ENCODE measurements around the gene NPR3. TPM values are rescaled to one million over a fixed set of nuclear protein-coding genes. Genes with fewer than 3 reads are reported as not detected.

NPR3 gene
- total RNA-seq, 4 donors from 2014 or later = 2.4 to 18.8 (median 10.9) TPM

GRCh38 chr5:32735512-32735911 lies 24.4 kb downstream of the NPR3 start:
- H3K4me3 ChIP-seq (ENCODE audit: low read depth, poor library complexity, severe bottlenecking) = no peak overlapping the region
- WGBS, 2 donors = 87 to 88% methylated on average over 5 of the region's 5 CpGs
- TF ChIP-seq CTCF (IDR thresholded peaks at IDR 0.05) (no peak), POLR2A (IDR thresholded peaks at IDR 0.05) (no peak)
- intact Hi-C loops (cut with DNase I; ENCODE audit: low total_unique reads) = no loop called here
- DNase-seq (ENCODE audit: low spot score in 2 of 2) = no peak

GRCh38 chr5:32736842-32737241 lies 25.7 kb downstream of the NPR3 start:
- DNase-seq (ENCODE audit: low spot score in 2 of 2) = no peak
- WGBS, 2 donors = 52 to 54% methylated on average over 3 of the region's 3 CpGs
- intact Hi-C loops (cut with DNase I; ENCODE audit: low total_unique reads) = no loop called here
- TF ChIP-seq POLR2A (IDR thresholded peaks at IDR 0.05) (no peak), CTCF (IDR thresholded peaks at IDR 0.05) (no peak)
- H3K4me3 ChIP-seq (ENCODE audit: low read depth, poor library complexity, severe bottlenecking) = no peak overlapping the region

GRCh38 chr5:32740651-32741050 lies 29.5 kb downstream of the NPR3 start:
- no peak overlapping the region for H3K4me3 ChIP-seq (ENCODE audit: low read depth, poor library complexity, severe bottlenecking)
- WGBS, 2 donors = 85 to 86% methylated on average over 4 of the region's 4 CpGs
- no peak for DNase-seq (ENCODE audit: low spot score in 2 of 2)
- intact Hi-C loops (cut with DNase I; ENCODE audit: low total_unique reads) = no loop called here
- TF ChIP-seq POLR2A (IDR thresholded peaks at IDR 0.05) = no peak

- WGBS, 2 donors = 77 to 83% methylated on average over 2 of the region's 2 CpGs
- intact Hi-C loops (cut with DNase I; ENCODE audit: low total_unique reads) = no loop called here
- no peak overlapping the region for H3K4me3 ChIP-seq (ENCODE audit: low read depth, poor library complexity, severe bottlenecking)
- TF ChIP-seq CTCF (IDR thresholded peaks at IDR 0.05) = no peak
- TF ChIP-seq POLR2A (IDR thresholded peaks at IDR 0.05) = no peak
- DNase-seq (ENCODE audit: low spot score in 2 of 2) = no peak
Measured at GRCh38 chr5:32745317-32745716, 34.2 kb downstream of the NPR3 start.

- 92 to 93% methylated on average over 4 of the region's 4 CpGs for WGBS, 2 donors
- intact Hi-C loops (cut with DNase I; ENCODE audit: low total_unique reads) = no loop called here
- TF ChIP-seq CTCF (IDR thresholded peaks at IDR 0.05) (no peak), POLR2A (IDR thresholded peaks at IDR 0.05) (no peak)
- DNase-seq (ENCODE audit: low spot score in 2 of 2) = no peak
- H3K4me3 ChIP-seq (ENCODE audit: low read depth, poor library complexity, severe bottlenecking) = no peak overlapping the region
Measured at GRCh38 chr5:32752411-32752810, 41.3 kb downstream of the NPR3 start.

GRCh38 chr5:32753051-32753450 lies 41.9 kb downstream of the NPR3 start:
- intact Hi-C loops (cut with DNase I; ENCODE audit: low total_unique reads) = no loop called here
- WGBS, 2 donors = 61 to 62% methylated on average over 2 of the region's 2 CpGs

More at GRCh38 chr5:32753051-32753450, 41.9 kb downstream of the NPR3 start:
- no peak for DNase-seq (ENCODE audit: low spot score in 2 of 2)
- no peak overlapping the region for H3K4me3 ChIP-seq (ENCODE audit: low read depth, poor library complexity, severe bottlenecking)
- TF ChIP-seq POLR2A (IDR thresholded peaks at IDR 0.05) = no peak
- TF ChIP-seq CTCF (IDR thresholded peaks at IDR 0.05) = no peak
